Measurements from ENCODE around the gene PPP1R2. TPM values are rescaled to one million over a fixed set of nuclear protein-coding genes. Genes with fewer than 3 reads are reported as not detected.
"Not testable (repeated sequence)": the region's sequence is repeated elsewhere in the genome, so short reads cannot be mapped to it uniquely, and the experiment has no call there.

PPP1R2 gene
- 54.7 TPM for polyA plus RNA-seq
- long read RNA-seq, donor 1, transcript PPP1R2-206 (6 exons, 3,450 nt): major isoform, 8 of 14 reads
- long read RNA-seq, donor 1, partial matches to known transcripts: 0 of 14 reads
- long read RNA-seq, donor 1, other reads (novel, unspliced or antisense): 0 of 14 reads
- long read RNA-seq, donor 2, transcript PPP1R2-206 (6 exons, 3,450 nt): major isoform, 23 of 32 reads
- long read RNA-seq, donor 2, partial matches to known transcripts: 5 of 32 reads
- long read RNA-seq, donor 2, other reads (novel, unspliced or antisense): 0 of 32 reads
- long read RNA-seq, donor 3: 0 reads
- long read RNA-seq, donor 4, partial matches to known transcripts: 0 of 6 reads
- long read RNA-seq, donor 4, other reads (novel, unspliced or antisense): 0 of 6 reads
- long read RNA-seq, donor 5, transcript PPP1R2-206 (6 exons, 3,450 nt): major isoform, 14 of 18 reads
- long read RNA-seq, donor 5, partial matches to known transcripts: 0 of 18 reads
- long read RNA-seq, donor 5, other reads (novel, unspliced or antisense): 0 of 18 reads
- long read RNA-seq, donor 6, transcript PPP1R2-206 (6 exons, 3,450 nt): major isoform, 27 of 36 reads
- long read RNA-seq, donor 6, partial matches to known transcripts: 0 of 36 reads
- long read RNA-seq, donor 6, other reads (novel, unspliced or antisense): 0 of 36 reads
- long read RNA-seq, donor 7, transcript PPP1R2-206 (6 exons, 3,450 nt): major isoform, 9 of 11 reads
- long read RNA-seq, donor 7, partial matches to known transcripts: 0 of 11 reads
- long read RNA-seq, donor 7, other reads (novel, unspliced or antisense): 0 of 11 reads
- long read RNA-seq, donor 8, transcript PPP1R2-206 (6 exons, 3,450 nt): major isoform, 31 of 46 reads
- long read RNA-seq, donor 8, transcript PPP1R2-205 (2 exons, 1,668 nt): minor isoform, 5 of 46 reads
- long read RNA-seq, donor 8, partial matches to known transcripts: 6 of 46 reads
- long read RNA-seq, donor 8, other reads (novel, unspliced or antisense): 0 of 46 reads
- long read RNA-seq, donor 9, transcript PPP1R2-206 (6 exons, 3,450 nt): major isoform, 22 of 25 reads
- long read RNA-seq, donor 9, partial matches to known transcripts: 0 of 25 reads
- long read RNA-seq, donor 9, other reads (novel, unspliced or antisense): 0 of 25 reads
- long read RNA-seq, donor 10, transcript PPP1R2-206 (6 exons, 3,450 nt): major isoform, 22 of 25 reads
- long read RNA-seq, donor 10, partial matches to known transcripts: 0 of 25 reads
- long read RNA-seq, donor 10, other reads (novel, unspliced or antisense): 0 of 25 reads
- long read RNA-seq, donor 11, transcript PPP1R2-206 (6 exons, 3,450 nt): major isoform, 17 of 21 reads
- long read RNA-seq, donor 11, partial matches to known transcripts: 0 of 21 reads
- long read RNA-seq, donor 11, other reads (novel, unspliced or antisense): 0 of 21 reads

GRCh38 chr3:195542698-195543499 lies at the start of gene PPP1R2:
Gene PPP1R2, minus strand, starts transcription at chr3:195543325. Its CDS starts 300 bp downstream, at chr3:195543025.
- H3K36me3 ChIP-seq (ENCODE audit: control insufficient read depth, insufficient read depth, low read length): no peaks in the 10 kb centered on the region
- H3K4me3 ChIP-seq (ENCODE audit: low read length): peak within 1 kb of the TSS; percentile 94
- peak within 1 kb of the TSS; percentile 94 for H3K27ac ChIP-seq (ENCODE audit: low read length)
- no CpG with 5 or more reads among the region's 95 CpGs for WGBS (ENCODE audit: insufficient coverage, low lambda C conversion rate)
- H3K9me3 ChIP-seq (ENCODE audit: control insufficient read depth, low read depth, low read length): no peaks in the 10 kb centered on the region
- H3K27me3 ChIP-seq (ENCODE audit: control insufficient read depth, insufficient read depth, low read length): no peaks in the 10 kb centered on the region
- peak; percentile 92 to 94 for DNase-seq
- H3K4me1 ChIP-seq (ENCODE audit: control insufficient read depth, insufficient read depth, low read length): peaks cover 32% of the 10 kb centered on the region

DNA sequence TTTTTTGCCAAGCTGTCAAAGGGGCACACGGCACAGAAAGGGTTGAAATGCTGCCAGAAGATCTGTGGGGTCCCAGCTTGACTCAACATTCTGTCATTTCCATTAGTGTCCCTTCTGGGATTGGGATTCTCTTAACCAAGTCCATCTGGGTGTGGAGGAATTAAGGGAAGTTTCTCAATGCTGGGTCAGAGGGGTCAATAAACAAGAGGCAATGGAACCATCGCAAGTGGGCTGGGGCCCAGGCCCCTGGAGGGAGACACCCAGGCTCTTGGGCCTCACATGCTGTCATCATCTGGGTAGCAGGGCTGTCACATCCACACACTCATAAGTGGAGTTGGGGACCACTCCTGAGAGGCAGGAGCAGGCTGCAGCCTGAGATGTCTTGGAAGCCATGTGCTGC lies 48.7 kb upstream of the PPP1R2 start:
- Histone ChIP-seq H3K36me3 (ENCODE audit: control insufficient read depth, insufficient read depth, low read length) (no peaks in the 10 kb centered on the region), H3K4me3 (ENCODE audit: low read length) (no peak overlapping the region), H3K27me3 (ENCODE audit: control insufficient read depth, insufficient read depth, low read length) (no peaks in the 10 kb centered on the region), H3K9me3 (ENCODE audit: control insufficient read depth, low read depth, low read length) (peaks cover 16% of the 10 kb centered on the region), H3K4me1 (ENCODE audit: control insufficient read depth, insufficient read depth, low read length) (no peaks in the 10 kb centered on the region), H3K27ac (ENCODE audit: low read length) (no peak overlapping the region)
- WGBS (ENCODE audit: insufficient coverage, low lambda C conversion rate): no CpG with 5 or more reads among the region's 2 CpGs
- no peak for DNase-seq

- H3K36me3 ChIP-seq (ENCODE audit: control insufficient read depth, insufficient read depth, low read length): no peaks in the 10 kb centered on the region
- no peaks in the 10 kb centered on the region for H3K4me1 ChIP-seq (ENCODE audit: control insufficient read depth, insufficient read depth, low read length)
- H3K27ac ChIP-seq (ENCODE audit: low read length): no peak overlapping the region
- WGBS (ENCODE audit: insufficient coverage, low lambda C conversion rate): no CpG with 5 or more reads among the region's 6 CpGs
- no peak for DNase-seq
- peaks cover 16% of the 10 kb centered on the region for H3K9me3 ChIP-seq (ENCODE audit: control insufficient read depth, low read depth, low read length)
- no peaks in the 10 kb centered on the region for H3K27me3 ChIP-seq (ENCODE audit: control insufficient read depth, insufficient read depth, low read length)
- no peak overlapping the region for H3K4me3 ChIP-seq (ENCODE audit: low read length)
Measured at GRCh38 chr3:195591220-195591619, 48.1 kb upstream of the PPP1R2 start.

- not testable (repeated sequence) for H3K4me3 ChIP-seq (ENCODE audit: low read length); H3K27me3 ChIP-seq (ENCODE audit: control insufficient read depth, insufficient read depth, low read length); H3K36me3 ChIP-seq (ENCODE audit: control insufficient read depth, insufficient read depth, low read length); H3K4me1 ChIP-seq (ENCODE audit: control insufficient read depth, insufficient read depth, low read length); H3K27ac ChIP-seq (ENCODE audit: low read length); DNase-seq
- no CpG with 5 or more reads among the region's 2 CpGs for WGBS (ENCODE audit: insufficient coverage, low lambda C conversion rate)
- H3K9me3 ChIP-seq (ENCODE audit: control insufficient read depth, low read depth, low read length): peaks cover 16% of the 10 kb centered on the region
Measured at GRCh38 chr3:195590381-195590780, 47.3 kb upstream of the PPP1R2 start.

DNA sequence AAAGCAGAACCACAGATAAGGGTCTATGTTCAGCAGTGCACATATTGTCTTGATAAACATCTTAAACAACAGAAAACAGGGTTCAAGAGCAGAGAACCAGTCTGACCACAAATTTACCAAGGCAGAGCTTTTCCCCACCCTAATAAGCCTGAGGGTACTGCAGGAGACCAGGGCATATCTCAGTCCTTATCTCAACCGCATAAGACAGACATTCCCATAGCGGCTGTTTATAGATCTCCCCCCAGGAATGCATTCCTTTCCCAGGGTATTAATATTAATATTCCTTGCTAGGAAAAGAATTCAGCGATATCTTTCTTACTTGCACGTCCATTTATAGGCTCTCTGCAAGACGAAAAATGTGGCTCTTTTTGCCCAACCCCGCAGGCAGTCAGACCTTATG lies 46.7 kb upstream of the PPP1R2 start:
- not testable (repeated sequence) for H3K4me3 ChIP-seq (ENCODE audit: low read length); H3K36me3 ChIP-seq (ENCODE audit: control insufficient read depth, insufficient read depth, low read length); H3K27me3 ChIP-seq (ENCODE audit: control insufficient read depth, insufficient read depth, low read length); DNase-seq; H3K27ac ChIP-seq (ENCODE audit: low read length); H3K4me1 ChIP-seq (ENCODE audit: control insufficient read depth, insufficient read depth, low read length)
- peaks cover 16% of the 10 kb centered on the region for H3K9me3 ChIP-seq (ENCODE audit: control insufficient read depth, low read depth, low read length)
- no CpG with 5 or more reads among the region's 6 CpGs for WGBS (ENCODE audit: insufficient coverage, low lambda C conversion rate)

DNA sequence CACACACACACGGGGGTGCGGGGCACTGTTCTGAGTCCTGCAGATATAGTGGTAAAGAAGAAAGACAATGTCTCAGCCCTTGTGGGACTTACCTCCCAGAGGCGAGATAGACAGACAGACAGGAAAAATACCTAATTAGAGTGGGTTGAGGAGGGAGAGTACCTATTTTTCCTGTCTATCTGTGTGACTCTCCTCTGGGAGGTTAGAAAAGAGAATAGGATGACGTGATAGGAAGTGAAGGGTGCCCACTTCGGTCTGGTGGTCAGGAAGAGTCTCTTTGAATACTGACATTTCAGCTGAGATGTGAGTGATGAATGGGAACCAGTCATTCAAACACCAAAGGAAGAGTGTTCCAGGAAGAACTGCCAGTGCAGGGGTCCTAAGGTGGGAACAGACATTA lies 44.7 kb upstream of the PPP1R2 start:
- WGBS (ENCODE audit: insufficient coverage, low lambda C conversion rate): 90% methylated on average over 2 of the region's 5 CpGs
- H3K36me3 ChIP-seq (ENCODE audit: control insufficient read depth, insufficient read depth, low read length): no peaks in the 10 kb centered on the region
- H3K4me3 ChIP-seq (ENCODE audit: low read length): no peak overlapping the region
- H3K27me3 ChIP-seq (ENCODE audit: control insufficient read depth, insufficient read depth, low read length): no peaks in the 10 kb centered on the region
- no peak overlapping the region for H3K27ac ChIP-seq (ENCODE audit: low read length)
- peaks cover 17% of the 10 kb centered on the region for H3K4me1 ChIP-seq (ENCODE audit: control insufficient read depth, insufficient read depth, low read length)
- peaks cover 16% of the 10 kb centered on the region for H3K9me3 ChIP-seq (ENCODE audit: control insufficient read depth, low read depth, low read length)
- no peak for DNase-seq

DNA sequence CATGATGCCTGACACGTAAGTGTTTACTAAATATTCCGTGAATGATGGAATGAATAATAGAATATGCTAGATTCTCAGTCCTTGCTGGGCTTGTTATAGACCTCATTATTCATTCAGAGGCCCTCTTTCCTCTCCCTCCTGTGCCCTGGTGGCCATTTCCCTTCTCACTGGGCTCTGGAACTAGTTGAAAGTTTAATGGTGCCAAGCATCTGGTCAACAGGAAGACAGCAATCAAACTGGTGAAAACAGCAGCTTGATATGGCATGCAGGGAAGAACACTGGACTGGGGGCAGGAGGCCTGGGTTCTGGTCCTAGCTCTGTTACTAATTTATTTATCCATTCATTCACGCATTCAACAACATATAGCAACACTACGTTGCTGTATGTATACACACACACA lies 44.3 kb upstream of the PPP1R2 start:
- WGBS (ENCODE audit: insufficient coverage, low lambda C conversion rate): no CpG with 5 or more reads among the region's 4 CpGs
- no peak overlapping the region for H3K27ac ChIP-seq (ENCODE audit: low read length)

DNA sequence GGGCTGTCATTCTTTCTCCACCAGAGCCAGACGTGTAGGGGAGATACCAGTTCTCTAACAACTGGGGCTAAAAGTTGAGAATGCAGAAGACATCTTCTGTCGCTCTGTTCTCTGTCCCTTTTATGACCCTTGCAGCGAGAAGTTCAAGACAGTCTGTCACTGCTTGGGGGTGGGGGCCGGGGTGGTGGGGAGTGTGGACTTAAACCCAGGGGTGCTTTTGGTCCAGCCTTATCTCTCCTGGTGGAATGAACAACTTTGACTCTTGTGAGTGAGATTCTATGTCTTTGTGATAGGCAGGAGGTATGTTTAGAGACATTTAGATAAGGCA lies 41.4 kb upstream of the PPP1R2 start:
- peak overlapping the region; percentile 65 for H3K27ac ChIP-seq (ENCODE audit: low read length)
- WGBS (ENCODE audit: insufficient coverage, low lambda C conversion rate): no CpG with 5 or more reads among the region's 4 CpGs
- DNase-seq: peak; percentile 39 to 71

More for the DNA sequence above, 44.3 kb upstream of the PPP1R2 start:
- H3K27me3 ChIP-seq (ENCODE audit: control insufficient read depth, insufficient read depth, low read length): no peaks in the 10 kb centered on the region
- DNase-seq: no peak
- H3K9me3 ChIP-seq (ENCODE audit: control insufficient read depth, low read depth, low read length): peaks cover 16% of the 10 kb centered on the region
- no peak overlapping the region for H3K4me3 ChIP-seq (ENCODE audit: low read length)
- H3K4me1 ChIP-seq (ENCODE audit: control insufficient read depth, insufficient read depth, low read length): peaks cover 17% of the 10 kb centered on the region
- no peaks in the 10 kb centered on the region for H3K36me3 ChIP-seq (ENCODE audit: control insufficient read depth, insufficient read depth, low read length)

GRCh38 chr3:195583831-195584542 lies 40.9 kb upstream of the PPP1R2 start, which contains the start of gene APOD:
Gene APOD, minus strand, starts transcription at chr3:195583940. Its CDS starts 4,479 bp downstream, at chr3:195579461.
- H3K4me1 ChIP-seq (ENCODE audit: control insufficient read depth, insufficient read depth, low read length): peaks cover 17% of the 10 kb centered on the region
- DNase-seq: peak in 1 of 2 donors; percentile 62
- 43% methylated on average over 1 of the region's 16 CpGs for WGBS (ENCODE audit: insufficient coverage, low lambda C conversion rate)
- peak within 1 kb of the TSS; percentile 4 for H3K4me3 ChIP-seq (ENCODE audit: low read length)
- H3K36me3 ChIP-seq (ENCODE audit: control insufficient read depth, insufficient read depth, low read length): no peaks in the 10 kb centered on the region
- H3K9me3 ChIP-seq (ENCODE audit: control insufficient read depth, low read depth, low read length): peaks cover 6% of the 10 kb centered on the region
- no peaks in the 10 kb centered on the region for H3K27me3 ChIP-seq (ENCODE audit: control insufficient read depth, insufficient read depth, low read length)
- H3K27ac ChIP-seq (ENCODE audit: low read length): peak within 1 kb of the TSS; percentile 65

More for the DNA sequence above, 41.4 kb upstream of the PPP1R2 start:
- H3K36me3 ChIP-seq (ENCODE audit: control insufficient read depth, insufficient read depth, low read length): no peaks in the 10 kb centered on the region
- H3K9me3 ChIP-seq (ENCODE audit: control insufficient read depth, low read depth, low read length): peaks cover 10% of the 10 kb centered on the region
- H3K4me3 ChIP-seq (ENCODE audit: low read length): no peak overlapping the region
- H3K27me3 ChIP-seq (ENCODE audit: control insufficient read depth, insufficient read depth, low read length): no peaks in the 10 kb centered on the region
- H3K4me1 ChIP-seq (ENCODE audit: control insufficient read depth, insufficient read depth, low read length): peaks cover 17% of the 10 kb centered on the region

Measured in large intestine (tissue), 12 donors.